ENCODE data around the gene C1orf53. TPM values are rescaled to one million over a fixed set of nuclear protein-coding genes. Genes with fewer than 3 reads are reported as not detected.

Gene C1orf53
- total RNA-seq, 3 donors from 2014 or later = 1.1 to 6.8 (median 4.1) TPM

- H3K9me3 ChIP-seq = no peaks in the 10 kb centered on the region
- TF ChIP-seq CTCF (IDR thresholded peaks at IDR 0.05) = no peak
- no peaks in the 10 kb centered on the region for H3K4me1 ChIP-seq (ENCODE audit: low read depth)
- peak; percentile 67 for ATAC-seq
- intact Hi-C loops (cut with DNase I, micrococcal nuclease) = no loop called here
- no peaks in the 10 kb centered on the region for H3K36me3 ChIP-seq (ENCODE audit: low read depth)
- peak in 2 of 3 donors; percentile 38 to 66 for DNase-seq
- no peak overlapping the region for H3K4me3 ChIP-seq
Observed at GRCh38 chr1:197884173-197884572, 18.3 kb upstream of the C1orf53 start.

- H3K4me1 ChIP-seq (ENCODE audit: low read depth) = no peaks in the 10 kb centered on the region
- H3K9me3 ChIP-seq = no peaks in the 10 kb centered on the region
- intact Hi-C loops (cut with DNase I, micrococcal nuclease) = no loop called here
- H3K4me3 ChIP-seq = no peak overlapping the region
- H3K36me3 ChIP-seq (ENCODE audit: low read depth) = no peaks in the 10 kb centered on the region
- no peak for ATAC-seq
- TF ChIP-seq CTCF (IDR thresholded peaks at IDR 0.05) = no peak
- no peak for DNase-seq
Observed at GRCh38 chr1:197890936-197891335, 11.5 kb upstream of the C1orf53 start.

GRCh38 chr1:197892684-197893083 is 9.7 kb upstream of the C1orf53 start:
- intact Hi-C loops (cut with DNase I, micrococcal nuclease) = no loop called here
- no peak overlapping the region for H3K4me3 ChIP-seq
- no peak for TF ChIP-seq CTCF (IDR thresholded peaks at IDR 0.05)
- H3K36me3 ChIP-seq (ENCODE audit: low read depth) = no peaks in the 10 kb centered on the region
- no peaks in the 10 kb centered on the region for H3K9me3 ChIP-seq
- DNase-seq (no peak), ATAC-seq (no peak)
- no peaks in the 10 kb centered on the region for H3K4me1 ChIP-seq (ENCODE audit: low read depth)

GRCh38 chr1:197896301-197896700 is 6.1 kb upstream of the C1orf53 start:
- TF ChIP-seq CTCF (IDR thresholded peaks at IDR 0.05) = no peak
- H3K4me3 ChIP-seq = no peak overlapping the region
- H3K9me3 ChIP-seq = no peaks in the 10 kb centered on the region
- no peaks in the 10 kb centered on the region for H3K36me3 ChIP-seq (ENCODE audit: low read depth)
- no peaks in the 10 kb centered on the region for H3K4me1 ChIP-seq (ENCODE audit: low read depth)
- intact Hi-C loops (cut with DNase I, micrococcal nuclease) = no loop called here
- ATAC-seq = no peak
- DNase-seq = no peak

- ATAC-seq = no peak
- intact Hi-C loops (cut with DNase I, micrococcal nuclease) = no loop called here
- peaks cover 7% of the 10 kb centered on the region for H3K4me1 ChIP-seq (ENCODE audit: low read depth)
Observed at GRCh38 chr1:197899037-197899436, 3.4 kb upstream of the C1orf53 start.

More at GRCh38 chr1:197899037-197899436, 3.4 kb upstream of the C1orf53 start:
- no peaks in the 10 kb centered on the region for H3K9me3 ChIP-seq
- no peaks in the 10 kb centered on the region for H3K36me3 ChIP-seq (ENCODE audit: low read depth)
- no peak overlapping the region for H3K4me3 ChIP-seq
- TF ChIP-seq CTCF (IDR thresholded peaks at IDR 0.05) = peak; percentile 10
- no peak for DNase-seq
